K562 (cell line): ENCODE measurements around the gene PYGL.

Experiments
- ATF4 ChIP-seq: fragments of 450-650 bp; formaldehyde crosslinking; IDR thresholded peaks from 2 replicates; pipeline ENCODE4 v1.4.0; 2022; ENCODE audit warnings: mild to moderate bottlenecking, moderate library complexity
- HDAC3 ChIP-seq: fragments of 450-650 bp; IDR thresholded peaks from 2 replicates; pipeline ENCODE4 v1.6.1; 2018; ENCODE audit warnings: borderline replicate concordance, mild to moderate bottlenecking, moderate library complexity; ENCODE audit not compliant: partially characterized antibody
- POLR2AphosphoS5 ChIP-seq: IDR thresholded peaks from 2 replicates; pipeline ENCODE4 v1.6.1; 2011; ENCODE audit warnings: mild to moderate bottlenecking, low read depth, low read length, moderate library complexity; ENCODE audit not compliant: control insufficient read depth, insufficient read depth
- PREB ChIP-seq: sonication (generic); formaldehyde crosslinking; IDR thresholded peaks from 2 replicates; pipeline ENCODE4 v1.8.1; 2023; ENCODE audit warnings: mild to moderate bottlenecking, missing genetic modification reagents
- ZBTB33 ChIP-seq: sonication (generic); formaldehyde crosslinking; IDR thresholded peaks from 2 replicates; pipeline ENCODE4 v1.8.1; 2023; ENCODE audit warnings: mild to moderate bottlenecking, missing genetic modification reagents
- ZNF740 ChIP-seq, 3 experiments: fragments of 200-800 bp in 1 of 3; sonication (Bioruptor generic) in 1 of 3; sonication (generic) in 1 of 3; formaldehyde crosslinking in 1 of 3; IDR thresholded peaks; 2 replicates each; pipeline versions ENCODE4 v1.6.1 to v1.8.0; 2016 to 2022; ENCODE audit warnings: mild to moderate bottlenecking in 2 of 3, missing compliant biosample characterization in 2 of 3, missing genetic modification characterization in 2 of 3, missing genetic modification reagents in 1 of 3

GRCh38 chr14:50943261-50943942 lies 881 bp downstream of the PYGL start:
- TF ChIP-seq ZBTB33: no peak
- TF ChIP-seq POLR2AphosphoS5: no peak
- TF ChIP-seq ZNF740 (CRISPR knock-in tag; IDR thresholded peaks at IDR 0.05): no peak
- no peak for TF ChIP-seq ZNF740 (tag; IDR thresholded peaks at IDR 0.05)
- TF ChIP-seq HDAC3: no peak
- no peak for TF ChIP-seq ATF4 (CRISPR knock-in tag)
- no peak for TF ChIP-seq PREB (CRISPR knock-in tag)
